ENCODE measurements around the gene PPP1R36.

The PPP1R36 gene

GRCh38 chr14:64605926-64606685 lies 56.3 kb downstream of the PPP1R36 start:
- no peak for TF ChIP-seq CTCF (conservative IDR thresholded peaks at IDR 0.05)
- no peak overlapping the region for H3K27ac ChIP-seq

- TF ChIP-seq CTCF (conservative IDR thresholded peaks at IDR 0.05) = no peak
- H3K27ac ChIP-seq = no peak overlapping the region
These were observed 60.4 kb downstream of the PPP1R36 start for GRCh38 chr14:64610049-64610746.

- H3K27ac ChIP-seq = no peak overlapping the region
- no peak for TF ChIP-seq CTCF (conservative IDR thresholded peaks at IDR 0.05)
These were observed 61.7 kb downstream of the PPP1R36 start for GRCh38 chr14:64611358-64612020.

- no peak overlapping the region for H3K27ac ChIP-seq
These were observed 62.2 kb downstream of the PPP1R36 start for GRCh38 chr14:64612021-64612380.

GRCh38 chr14:64612971-64613666 lies 63.4 kb downstream of the PPP1R36 start:
- H3K27ac ChIP-seq = no peak overlapping the region
- TF ChIP-seq CTCF (conservative IDR thresholded peaks at IDR 0.05) = no peak

More at GRCh38 chr14:64612021-64612380, 62.2 kb downstream of the PPP1R36 start:
- TF ChIP-seq CTCF (conservative IDR thresholded peaks at IDR 0.05) = no peak

- no peak overlapping the region for H3K27ac ChIP-seq
- TF ChIP-seq CTCF (conservative IDR thresholded peaks at IDR 0.05) = no peak
These were observed 64.4 kb downstream of the PPP1R36 start for GRCh38 chr14:64614166-64614565.
